Calu3 (cell line): ENCODE results near the gene TNPO3. TPM values are rescaled to one million over a fixed set of nuclear protein-coding genes. Genes with fewer than 3 reads are reported as not detected.

ENCODE experiments used
- BruUV-seq: library from RNA; stranded (reverse); fragments of 400-500 nt; replicated peaks from 2 replicates; lab custom pipeline; 2021; lab: Mats Ljungman, UMichigan
- CTCF ChIA-PET: fragments of 300-600 bp; sonication (Branson Sonifier 250); formaldehyde crosslinking; loops from one replicate; lab custom pipeline; 2022; ENCODE audit warnings: antibody characterized with exemption; lab: Charles Lee
- DNase-seq: peaks from one replicate; pipeline ENCODE4 v3.0.0; 2022
- H3K27ac Mint-ChIP-seq: one replicate; pipeline ENCODE4 v1.8.0; 2022; ENCODE audit warnings: mixed read lengths; ENCODE audit not compliant: unreplicated experiment
- H3K27me3 Mint-ChIP-seq: one replicate; pipeline ENCODE4 v1.8.0; 2022; ENCODE audit warnings: mixed read lengths; ENCODE audit not compliant: unreplicated experiment
- H3K36me3 Mint-ChIP-seq: one replicate; pipeline ENCODE4 v1.8.0; 2022; ENCODE audit warnings: mild to moderate bottlenecking, moderate library complexity, mixed read lengths; ENCODE audit not compliant: insufficient read depth, unreplicated experiment
- H3K4me1 Mint-ChIP-seq: one replicate; pipeline ENCODE4 v1.8.0; 2022; ENCODE audit warnings: mild to moderate bottlenecking, low read depth, mixed read lengths; ENCODE audit not compliant: unreplicated experiment
- H3K4me3 Mint-ChIP-seq: one replicate; pipeline ENCODE4 v1.8.0; 2022; ENCODE audit warnings: mild to moderate bottlenecking, low read depth, moderate library complexity, mixed read lengths; ENCODE audit not compliant: unreplicated experiment
- H3K9me3 Mint-ChIP-seq: one replicate; pipeline ENCODE4 v1.8.0; 2022; ENCODE audit warnings: low read depth, mixed read lengths; ENCODE audit not compliant: unreplicated experiment
- CTCF ChIP-seq: fragments of 200-600 bp; IDR thresholded peaks from one replicate; pipeline ENCODE4 v1.8.0; 2022; ENCODE audit warnings: antibody characterized with exemption; ENCODE audit not compliant: unreplicated experiment
- intact Hi-C: fragments of 100-400 bp; cut with micrococcal nuclease; formaldehyde crosslinking; loops from one replicate; pipeline ENCODE4 v1.10.0; 2022; ENCODE audit not compliant: unreplicated experiment
- total RNA-seq: library from RNA; stranded (reverse); gene quantifications from 2 replicates; pipeline ENCODE4 v1.2.3, GENCODE V29; 2022

TNPO3 gene
- total RNA-seq, 1 experiment from 2014 or later, result 47.1 TPM

GRCh38 chr7:128951296-128951695 is 103.6 kb downstream of the TNPO3 start:
- CTCF ChIA-PET, result interaction anchor here (0.9 kb wide), 1 partner anchor 30 kb away, joined by 3 read pairs; no protein-coding TSS in a partner anchor
- no peak for TF ChIP-seq CTCF
- no peak for DNase-seq
- H3K4me3 Mint-ChIP-seq, result no peak overlapping the region
- H3K36me3 Mint-ChIP-seq, result peaks cover 35% of the 10 kb centered on the region
- intact Hi-C loops, result no loop called here
- no peaks in the 10 kb centered on the region for H3K9me3 Mint-ChIP-seq
- H3K27me3 Mint-ChIP-seq, result no peaks in the 10 kb centered on the region
- BruUV-seq, result no TSS peak
- no peaks in the 10 kb centered on the region for H3K4me1 Mint-ChIP-seq
- H3K27ac Mint-ChIP-seq, result no peak overlapping the region

GRCh38 chr7:128948976-128949760 is 105.7 kb downstream of the TNPO3 start:
- no peak overlapping the region for H3K27ac Mint-ChIP-seq
- CTCF ChIA-PET, result no interaction called here
- H3K36me3 Mint-ChIP-seq, result peaks cover 27% of the 10 kb centered on the region
- no peak overlapping the region for H3K4me3 Mint-ChIP-seq
- H3K9me3 Mint-ChIP-seq, result no peaks in the 10 kb centered on the region
- H3K27me3 Mint-ChIP-seq, result no peaks in the 10 kb centered on the region
- intact Hi-C loops, result no loop called here
- DNase-seq, result no peak
- no peak for TF ChIP-seq CTCF
- H3K4me1 Mint-ChIP-seq, result no peaks in the 10 kb centered on the region
- no TSS peak for BruUV-seq

GRCh38 chr7:128948312-128948973 is 106.5 kb downstream of the TNPO3 start:
- Mint-ChIP-seq H3K4me3 (no peak overlapping the region), H3K27ac (no peak overlapping the region), H3K9me3 (no peaks in the 10 kb centered on the region), H3K4me1 (no peaks in the 10 kb centered on the region), H3K36me3 (peaks cover 24% of the 10 kb centered on the region), H3K27me3 (no peaks in the 10 kb centered on the region)
- no peak for DNase-seq
- BruUV-seq, result no TSS peak
- CTCF ChIA-PET, result no interaction called here
- intact Hi-C loops, result no loop called here
- no peak for TF ChIP-seq CTCF

GRCh38 chr7:128947854-128948253 is 107.1 kb downstream of the TNPO3 start:
- no peak for DNase-seq
- Mint-ChIP-seq H3K27me3 (no peaks in the 10 kb centered on the region), H3K27ac (no peak overlapping the region), H3K9me3 (no peaks in the 10 kb centered on the region), H3K36me3 (peaks cover 24% of the 10 kb centered on the region), H3K4me3 (no peak overlapping the region), H3K4me1 (no peaks in the 10 kb centered on the region)
- no TSS peak for BruUV-seq
- CTCF ChIA-PET, result no interaction called here
- TF ChIP-seq CTCF, result no peak
- intact Hi-C loops, result no loop called here
